Esophagus squamous epithelium (tissue), 4 donors: ENCODE measurements around the gene ATP5F1D.

Experiments used
- POLR2A ChIP-seq, 4 donors: fragments of 450-650 bp; IDR thresholded peaks; one replicate each; pipeline ENCODE4 v1.6.1; 2017; ENCODE audit warnings: antibody characterized with exemption in 4 of 4, mild to moderate bottlenecking in 4 of 4, moderate library complexity in 3 of 4
- TF ChIP-seq, protein P1 (sequence below), 6 experiments: fragments of 450-650 bp in 4 of 6; fragments of 200-600 bp in 2 of 6; sonication (generic) in 2 of 6; IDR thresholded peaks; one replicate each; pipeline ENCODE4 v1.5.1; 2016 to 2019; ENCODE audit warnings: antibody characterized with exemption in 6 of 6, mild to moderate bottlenecking in 4 of 6, moderate library complexity in 4 of 6

DNA sequence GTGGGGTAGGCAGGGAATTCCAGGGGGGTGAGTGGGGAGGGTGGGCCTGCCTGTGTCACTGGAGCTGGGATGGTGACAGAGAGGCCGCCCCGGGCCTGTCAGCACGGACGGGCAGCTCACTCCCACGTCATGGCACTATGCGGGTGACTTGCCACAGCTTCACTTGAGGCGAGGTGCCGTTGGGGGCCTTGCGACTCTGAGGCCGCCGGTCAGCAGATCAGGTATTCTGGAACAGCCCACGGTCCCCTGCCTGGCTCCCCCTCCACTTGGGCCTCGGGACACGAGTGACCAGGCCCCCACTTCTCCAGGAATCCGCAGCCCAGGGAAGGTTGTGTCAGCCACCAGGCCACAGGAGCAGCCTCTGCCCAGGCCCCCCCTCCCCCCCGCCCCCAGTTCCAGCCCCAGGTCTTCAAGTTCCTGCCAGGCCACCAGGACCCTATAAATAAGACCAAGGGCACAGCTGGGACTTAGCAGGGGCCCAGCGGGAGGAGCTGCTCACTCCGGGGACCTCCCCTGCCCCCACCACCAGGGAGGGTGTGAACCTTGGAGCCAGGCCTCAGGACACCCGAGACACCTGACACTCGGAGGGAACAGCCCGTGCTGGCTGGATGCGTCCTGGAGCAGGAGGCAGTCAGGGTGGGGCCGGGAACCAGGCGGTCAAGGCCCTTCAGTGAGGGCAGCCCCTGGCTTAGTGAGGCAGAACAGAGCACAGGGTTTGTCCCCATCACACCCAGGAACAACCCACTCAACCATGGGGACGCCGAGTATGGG lies 4.1 kb downstream of the ATP5F1D start:
- TF ChIP-seq, protein P1, sequence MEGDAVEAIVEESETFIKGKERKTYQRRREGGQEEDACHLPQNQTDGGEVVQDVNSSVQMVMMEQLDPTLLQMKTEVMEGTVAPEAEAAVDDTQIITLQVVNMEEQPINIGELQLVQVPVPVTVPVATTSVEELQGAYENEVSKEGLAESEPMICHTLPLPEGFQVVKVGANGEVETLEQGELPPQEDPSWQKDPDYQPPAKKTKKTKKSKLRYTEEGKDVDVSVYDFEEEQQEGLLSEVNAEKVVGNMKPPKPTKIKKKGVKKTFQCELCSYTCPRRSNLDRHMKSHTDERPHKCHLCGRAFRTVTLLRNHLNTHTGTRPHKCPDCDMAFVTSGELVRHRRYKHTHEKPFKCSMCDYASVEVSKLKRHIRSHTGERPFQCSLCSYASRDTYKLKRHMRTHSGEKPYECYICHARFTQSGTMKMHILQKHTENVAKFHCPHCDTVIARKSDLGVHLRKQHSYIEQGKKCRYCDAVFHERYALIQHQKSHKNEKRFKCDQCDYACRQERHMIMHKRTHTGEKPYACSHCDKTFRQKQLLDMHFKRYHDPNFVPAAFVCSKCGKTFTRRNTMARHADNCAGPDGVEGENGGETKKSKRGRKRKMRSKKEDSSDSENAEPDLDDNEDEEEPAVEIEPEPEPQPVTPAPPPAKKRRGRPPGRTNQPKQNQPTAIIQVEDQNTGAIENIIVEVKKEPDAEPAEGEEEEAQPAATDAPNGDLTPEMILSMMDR (IDR thresholded peaks at IDR 0.05): no peak
- TF ChIP-seq POLR2A (IDR thresholded peaks at IDR 0.05): no peak
